GM06990 (cell line): ENCODE measurements around the gene ZNF597.

Experiments used
- DNase-seq: peaks from one replicate; pipeline ENCODE4 v3.0.0-alpha.2; 2011; ENCODE audit not compliant: insufficient read length; ENCODE audit errors: extremely low read depth
- H3K27me3 ChIP-seq: replicated peaks from 2 replicates; pipeline ENCODE4 v1.6.0; 2011; ENCODE audit warnings: low read length; ENCODE audit not compliant: control insufficient read depth, insufficient read depth
- H3K36me3 ChIP-seq: 2 replicates; pipeline ENCODE4 v1.5.1; 2011; ENCODE audit warnings: low read length; ENCODE audit not compliant: control insufficient read depth, insufficient read depth
- H3K4me3 ChIP-seq: replicated peaks from 2 replicates; pipeline ENCODE4 v1.5.1; 2011; ENCODE audit warnings: low read depth, mild to moderate bottlenecking, control low read depth, low read length
- CTCF ChIP-seq: IDR thresholded peaks from 2 replicates; pipeline ENCODE4 v1.5.1; 2011; ENCODE audit warnings: low read length, control low read depth, mild to moderate bottlenecking, inconsistent platforms; ENCODE audit not compliant: insufficient read depth, poor library complexity, severe bottlenecking

ZNF597 gene

GRCh38 chr16:3388325-3388724, 55.0 kb downstream of the ZNF597 start:
- no peak for TF ChIP-seq CTCF
- Histone ChIP-seq H3K36me3 (peaks cover 28% of the 10 kb centered on the region), H3K4me3 (no peak overlapping the region), H3K27me3 (no peaks in the 10 kb centered on the region)
- no peak for DNase-seq

- Histone ChIP-seq H3K27me3 (no peaks in the 10 kb centered on the region; the same call in 1 of the 2 replicates), H3K36me3 (peaks cover 22% of the 10 kb centered on the region), H3K4me3 (no peak overlapping the region)
- peak; percentile 18 for DNase-seq
- TF ChIP-seq CTCF = no peak
Measured at GRCh38 chr16:3383045-3383448, 60.3 kb downstream of the ZNF597 start.
